Adipocyte (in vitro differentiated cells): ENCODE results near the gene LIPT1.
"Not testable (repeated sequence)": the region's sequence is repeated elsewhere in the genome, so short reads cannot be mapped to it uniquely, and the experiment has no call there.

ENCODE experiments used
- DNase-seq: peaks from one replicate; pipeline ENCODE4 v3.0.0-alpha.2; 2015; ENCODE audit warnings: low read depth
- H3K27me3 ChIP-seq: replicated peaks from 2 replicates; pipeline ENCODE4 v1.7.0; 2013; ENCODE audit warnings: mild to moderate bottlenecking, low read length, moderate library complexity; ENCODE audit not compliant: control insufficient read depth, insufficient read depth
- H3K36me3 ChIP-seq: 2 replicates; pipeline ENCODE4 v1.7.0; 2013; ENCODE audit warnings: low read length, mild to moderate bottlenecking, moderate library complexity; ENCODE audit not compliant: control insufficient read depth, insufficient read depth, severe bottlenecking
- H3K4me1 ChIP-seq: 2 replicates; pipeline ENCODE4 v1.7.0; 2013; ENCODE audit warnings: mild to moderate bottlenecking, low read length, moderate library complexity; ENCODE audit not compliant: control insufficient read depth, insufficient read depth
- H3K4me3 ChIP-seq: 2 replicates; pipeline ENCODE4 v1.7.0; 2013; ENCODE audit warnings: mild to moderate bottlenecking, low read length, moderate library complexity
- H3K9ac ChIP-seq: 2 replicates; pipeline ENCODE4 v1.7.0; 2013; ENCODE audit warnings: mild to moderate bottlenecking, low read length, moderate library complexity
- H3K9me3 ChIP-seq: 2 replicates; pipeline ENCODE4 v1.7.0; 2013; ENCODE audit warnings: mild to moderate bottlenecking, low read length, moderate library complexity; ENCODE audit not compliant: control insufficient read depth

LIPT1 gene

GRCh38 chr2:99180755-99181623 is 26.2 kb downstream of the LIPT1 start, which contains the start of the genes MITD1 and MRPL30:
Gene MITD1, minus strand, starts transcription at chr2:99181058. Its CDS starts 77 bp downstream, at chr2:99180981.
Gene MRPL30, plus strand, starts transcription at chr2:99181184. Its CDS starts 5,020 bp downstream, at chr2:99186204.
- H3K9me3 ChIP-seq, result no peaks in the 10 kb centered on the region
- peaks cover 34% of the 10 kb centered on the region for H3K4me1 ChIP-seq
- no peaks in the 10 kb centered on the region for H3K36me3 ChIP-seq
- peak within 1 kb of the TSS; percentile 92 for H3K9ac ChIP-seq
- no peaks in the 10 kb centered on the region for H3K27me3 ChIP-seq
- DNase-seq, result peak; percentile 98
- peak within 1 kb of the TSS; percentile 94 for H3K4me3 ChIP-seq

GRCh38 chr2:99181624-99182000 is 26.8 kb downstream of the LIPT1 start:
- Histone ChIP-seq H3K9me3 (no peaks in the 10 kb centered on the region), H3K4me1 (peaks cover 34% of the 10 kb centered on the region), H3K36me3 (peaks cover 2% of the 10 kb centered on the region), H3K27me3 (no peaks in the 10 kb centered on the region), H3K4me3 (peak overlapping the region; percentile 94), H3K9ac (peak overlapping the region; percentile 92)
- peak; percentile 20 for DNase-seq

- H3K9ac ChIP-seq, result no peak overlapping the region
- no peaks in the 10 kb centered on the region for H3K27me3 ChIP-seq
- H3K36me3 ChIP-seq, result peaks cover 9% of the 10 kb centered on the region
- no peak for DNase-seq
- H3K4me3 ChIP-seq, result no peak overlapping the region
- no peaks in the 10 kb centered on the region for H3K9me3 ChIP-seq
- H3K4me1 ChIP-seq, result peaks cover 28% of the 10 kb centered on the region
Observed at GRCh38 chr2:99183025-99183424, 28.3 kb downstream of the LIPT1 start.

DNA sequence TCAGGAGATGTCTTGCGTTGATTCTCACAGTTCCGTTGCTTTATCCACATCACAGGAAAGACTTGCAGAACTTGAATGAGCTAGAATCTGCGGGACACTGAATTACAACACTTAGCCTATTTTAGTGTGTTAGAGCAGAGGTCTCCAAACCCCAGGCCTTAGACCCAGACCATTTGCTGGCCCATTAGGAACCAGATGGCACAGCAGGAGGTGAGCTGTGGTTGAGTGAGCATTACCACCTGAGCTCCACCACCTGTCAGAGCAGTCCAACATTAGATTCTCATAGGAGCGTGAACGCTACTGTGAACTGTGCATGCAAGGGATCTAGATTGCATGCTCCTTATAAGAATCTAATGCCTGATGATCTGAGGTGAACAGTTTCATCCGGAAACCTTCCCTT is 30.0 kb downstream of the LIPT1 start:
- Histone ChIP-seq H3K9me3 (no peaks in the 10 kb centered on the region), H3K36me3 (peaks cover 26% of the 10 kb centered on the region), H3K27me3 (no peaks in the 10 kb centered on the region), H3K4me3 (no peak overlapping the region), H3K4me1 (peaks cover 18% of the 10 kb centered on the region), H3K9ac (no peak overlapping the region)
- DNase-seq, result no peak

DNA sequence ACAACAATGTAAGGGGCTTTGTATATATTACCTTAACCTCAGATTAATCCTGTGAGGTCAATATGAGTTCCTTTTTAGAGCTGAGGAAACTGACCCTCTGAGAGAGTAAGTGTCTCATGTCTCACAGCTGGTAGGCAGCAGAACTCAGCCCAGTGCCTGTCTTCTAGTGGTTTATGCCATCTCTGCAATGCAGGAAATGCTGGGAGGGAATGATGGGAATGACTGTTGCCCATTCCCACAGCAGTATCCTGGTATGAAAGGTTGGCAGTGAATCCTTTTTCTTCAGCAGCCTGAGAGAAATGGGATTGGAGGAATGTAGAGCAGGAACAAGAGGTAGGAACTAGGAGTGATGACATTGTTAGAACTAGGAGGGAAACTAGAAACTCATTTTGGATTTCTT is 32.2 kb downstream of the LIPT1 start:
- DNase-seq, result no peak
- no peak overlapping the region for H3K9ac ChIP-seq
- H3K4me3 ChIP-seq, result no peak overlapping the region
- no peaks in the 10 kb centered on the region for H3K9me3 ChIP-seq
- H3K4me1 ChIP-seq, result peaks cover 9% of the 10 kb centered on the region
- H3K36me3 ChIP-seq, result peaks cover 42% of the 10 kb centered on the region
- no peaks in the 10 kb centered on the region for H3K27me3 ChIP-seq

GRCh38 chr2:99188357-99188756 is 33.6 kb downstream of the LIPT1 start:
- H3K9me3 ChIP-seq, result no peaks in the 10 kb centered on the region
- DNase-seq, result no peak
- H3K27me3 ChIP-seq, result no peaks in the 10 kb centered on the region
- no peak overlapping the region for H3K9ac ChIP-seq
- peaks cover 49% of the 10 kb centered on the region for H3K36me3 ChIP-seq
- H3K4me3 ChIP-seq, result no peak overlapping the region
- no peaks in the 10 kb centered on the region for H3K4me1 ChIP-seq

- no peak for DNase-seq
- no peaks in the 10 kb centered on the region for H3K4me1 ChIP-seq
- H3K4me3 ChIP-seq, result no peak overlapping the region
- peaks cover 65% of the 10 kb centered on the region for H3K36me3 ChIP-seq
- no peak overlapping the region for H3K9ac ChIP-seq
- H3K9me3 ChIP-seq, result no peaks in the 10 kb centered on the region
- H3K27me3 ChIP-seq, result no peaks in the 10 kb centered on the region
Observed at GRCh38 chr2:99190548-99190947, 35.8 kb downstream of the LIPT1 start.

DNA sequence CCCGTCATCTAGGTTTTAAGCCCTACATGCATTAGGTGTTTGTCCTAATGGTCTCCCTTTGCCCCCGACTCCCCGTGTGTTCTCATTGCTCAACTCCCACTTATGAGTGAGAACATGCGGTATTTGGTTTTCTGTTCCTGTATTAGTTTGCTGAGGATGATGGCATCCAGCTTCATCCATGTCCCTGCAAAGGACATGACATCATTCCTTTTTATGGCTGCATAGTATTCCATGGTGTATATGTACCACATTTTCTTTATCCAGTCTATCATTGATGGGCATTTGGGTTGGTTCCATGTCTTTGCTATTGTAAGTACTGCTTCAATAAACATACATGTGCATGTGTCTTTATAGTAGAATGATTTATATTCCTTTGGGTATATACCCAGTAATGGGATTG is 37.6 kb downstream of the LIPT1 start:
- not testable (repeated sequence) for H3K9me3 ChIP-seq, H3K9ac ChIP-seq, DNase-seq, H3K4me3 ChIP-seq, H3K4me1 ChIP-seq, H3K27me3 ChIP-seq
- peaks cover 75% of the 10 kb centered on the region for H3K36me3 ChIP-seq

- no peak overlapping the region for H3K9ac ChIP-seq
- no peak for DNase-seq
Observed at GRCh38 chr2:99198103-99198841, 43.5 kb downstream of the LIPT1 start.

DNA sequence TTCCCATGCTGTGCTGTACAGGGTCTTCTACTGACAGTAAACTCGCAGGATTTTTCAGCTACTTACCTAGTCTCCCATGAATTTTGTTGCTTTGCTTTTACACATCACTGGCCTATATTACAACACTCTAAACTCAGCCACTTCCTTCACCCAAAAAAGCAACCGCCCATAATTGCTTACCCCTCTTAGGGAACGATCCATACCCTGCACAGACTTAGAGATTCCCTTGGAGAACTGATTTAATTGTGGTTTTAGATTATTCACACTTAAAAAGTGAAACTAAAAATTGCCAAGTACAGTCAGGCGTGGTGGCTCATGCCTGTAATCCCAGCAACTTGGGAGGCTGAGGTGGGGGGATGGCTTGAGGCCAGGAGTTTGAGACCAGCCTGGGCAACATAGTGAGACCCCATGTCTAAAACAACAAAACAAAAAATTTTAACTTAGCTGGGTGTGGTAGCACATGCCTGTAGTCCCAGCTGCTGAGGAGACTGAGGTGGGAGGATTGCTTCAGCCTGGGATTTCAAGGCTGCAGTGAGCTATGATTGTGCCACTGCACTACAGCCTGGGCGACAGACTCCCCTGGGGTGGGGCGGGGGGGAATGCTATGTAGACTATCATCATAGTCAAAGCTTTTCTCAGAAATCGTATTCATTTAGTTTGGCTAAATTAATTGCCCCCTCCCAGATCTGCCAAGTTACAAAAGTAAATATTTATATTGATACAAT is 45.5 kb downstream of the LIPT1 start:
- H3K4me1 ChIP-seq, result no peaks in the 10 kb centered on the region
- H3K9me3 ChIP-seq, result no peaks in the 10 kb centered on the region
- H3K27me3 ChIP-seq, result no peaks in the 10 kb centered on the region
- no peak overlapping the region for H3K4me3 ChIP-seq
- no peak for DNase-seq
- peaks cover 36% of the 10 kb centered on the region for H3K36me3 ChIP-seq
- no peak overlapping the region for H3K9ac ChIP-seq

More at GRCh38 chr2:99198103-99198841, 43.5 kb downstream of the LIPT1 start:
- H3K4me1 ChIP-seq, result no peaks in the 10 kb centered on the region
- H3K4me3 ChIP-seq, result no peak overlapping the region
- H3K9me3 ChIP-seq, result no peaks in the 10 kb centered on the region
- no peaks in the 10 kb centered on the region for H3K27me3 ChIP-seq
- H3K36me3 ChIP-seq, result peaks cover 50% of the 10 kb centered on the region
